Endodermal cell (in vitro differentiated cells): ENCODE data around the gene RNGTT. TPM values are rescaled to one million over a fixed set of nuclear protein-coding genes. Genes with fewer than 3 reads are reported as not detected.

Experiments used
- DNase-seq: peaks from one replicate; pipeline ENCODE4 v3.0.0-alpha.2; 2017
- H3K27ac ChIP-seq: 2 replicates; pipeline ENCODE4 v1.5.1; 2013; ENCODE audit warnings: mild to moderate bottlenecking, low read depth, low read length, moderate library complexity
- H3K27me3 ChIP-seq: 2 replicates; pipeline ENCODE4 v1.6.1; 2013; ENCODE audit warnings: mild to moderate bottlenecking, low read length, moderate library complexity; ENCODE audit not compliant: insufficient read depth, control insufficient read depth, poor library complexity, severe bottlenecking
- H3K36me3 ChIP-seq: 2 replicates; pipeline ENCODE4 v1.7.0; 2013; ENCODE audit warnings: mild to moderate bottlenecking, low read length, moderate library complexity; ENCODE audit not compliant: control insufficient read depth, insufficient read depth
- H3K4me1 ChIP-seq: one replicate; pipeline ENCODE4 v1.7.0; 2013; ENCODE audit warnings: low read length; ENCODE audit not compliant: control insufficient read depth, insufficient read depth
- H3K4me3 ChIP-seq: 2 replicates; pipeline ENCODE4 v1.5.1; 2013; ENCODE audit warnings: mild to moderate bottlenecking, low read length, moderate library complexity
- H3K9ac ChIP-seq: 2 replicates; pipeline ENCODE4 v1.6.1; 2013; ENCODE audit warnings: mild to moderate bottlenecking, low read length, moderate library complexity; ENCODE audit not compliant: poor library complexity, severe bottlenecking; ENCODE audit errors: extremely low read depth
- H3K9me3 ChIP-seq: 2 replicates; pipeline ENCODE4 v1.6.1; 2013; ENCODE audit warnings: mild to moderate bottlenecking, low read length, moderate library complexity; ENCODE audit not compliant: control insufficient read depth
- H3K27ac Mint-ChIP-seq: 2 replicates; pipeline ENCODE4 v1.8.0; 2020; ENCODE audit warnings: mixed read lengths
- H3K27me3 Mint-ChIP-seq: 2 replicates; pipeline ENCODE4 v1.8.0; 2021; ENCODE audit warnings: mild to moderate bottlenecking, mixed read lengths; ENCODE audit not compliant: insufficient read depth
- H3K36me3 Mint-ChIP-seq: 2 replicates; pipeline ENCODE4 v1.8.0; 2020; ENCODE audit warnings: low read depth, mixed read lengths
- H3K4me1 Mint-ChIP-seq: 2 replicates; pipeline ENCODE4 v1.8.0; 2020; ENCODE audit warnings: mixed read lengths
- H3K4me3 Mint-ChIP-seq: 2 replicates; pipeline ENCODE4 v1.8.0; 2020; ENCODE audit warnings: mild to moderate bottlenecking, moderate library complexity, mixed read lengths
- H3K9me3 Mint-ChIP-seq: 2 replicates; pipeline ENCODE4 v1.8.0; 2020; ENCODE audit warnings: mild to moderate bottlenecking, mixed read lengths
- CTCF ChIP-seq: fragments of 200-600 bp; sonication (generic); conservative IDR thresholded peaks from 2 replicates; pipeline ENCODE4 v1.5.0; 2021; ENCODE audit warnings: antibody characterized with exemption, mild to moderate bottlenecking
- WGBS, 2 experiments: methylation state at CpG; one replicate each; pipeline versions ENCODE4 v1.1.5 to v1.1.7; 2013; ENCODE audit warnings: missing lambda C conversion rate in 2 of 2, mixed read lengths in 1 of 2; ENCODE audit not compliant: insufficient coverage in 1 of 2, insufficient read length in 1 of 2; 5-methylcytosine and 5-hydroxymethylcytosine counted together
- total RNA-seq, 2 donors: library from RNA; stranded (reverse); fragmentation: NEBNext Ultra II Directional in 1 of 2; extraction: Animal tissue kit (Norgen Biotek cat#: 25700) in 1 of 2; gene quantifications; 2 replicates in 1 of 2; 3 replicates in 1 of 2; pipeline ENCODE4 v1.2.1, GENCODE V29; 2021

The RNGTT gene
- total RNA-seq, 2 donors from 2014 or later: 21.5 to 28.7 TPM

DNA sequence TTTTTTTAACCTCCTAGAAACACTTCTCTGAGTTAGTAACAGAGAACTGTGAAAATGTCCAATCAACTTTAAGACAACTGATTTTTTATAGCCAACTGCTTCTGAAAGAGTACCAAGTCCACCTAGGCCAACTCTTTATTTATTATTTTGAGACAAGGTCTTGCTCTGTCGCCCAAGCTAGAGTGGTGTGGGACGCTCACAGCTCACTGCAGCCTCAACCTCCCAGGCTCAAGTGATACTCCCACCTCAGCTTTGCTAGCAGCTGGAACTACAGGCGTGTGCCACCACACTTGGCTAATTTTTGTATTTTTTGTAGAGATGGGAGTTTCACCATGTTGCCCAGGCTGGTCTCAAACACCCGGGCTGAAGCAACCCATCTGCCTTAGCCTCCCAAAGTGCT, 331.6 kb downstream of the RNGTT start:
- no peaks in the 10 kb centered on the region for H3K27me3 ChIP-seq
- H3K36me3 ChIP-seq: no peaks in the 10 kb centered on the region
- H3K27ac ChIP-seq: no peak overlapping the region
- no peaks in the 10 kb centered on the region for H3K4me1 ChIP-seq
- H3K9me3 ChIP-seq: no peaks in the 10 kb centered on the region
- no peak overlapping the region for H3K9ac ChIP-seq
- H3K4me3 ChIP-seq: no peak overlapping the region
- Mint-ChIP-seq H3K27ac (no peak overlapping the region), H3K4me1 (peaks cover 14% of the 10 kb centered on the region), H3K27me3 (no peaks in the 10 kb centered on the region), H3K9me3 (no peaks in the 10 kb centered on the region), H3K36me3 (no peaks in the 10 kb centered on the region), H3K4me3 (no peak overlapping the region)
- no peak for DNase-seq
- no peak for TF ChIP-seq CTCF
- 85 to 96% methylated on average over 4 of the region's 4 CpGs for WGBS, 2 experiments

GRCh38 chr6:88629838-88630494, 333.5 kb downstream of the RNGTT start:
- H3K27ac ChIP-seq: no peak overlapping the region
- peak; percentile 83 for DNase-seq
- Mint-ChIP-seq H3K9me3 (no peaks in the 10 kb centered on the region), H3K27ac (no peak overlapping the region), H3K27me3 (no peaks in the 10 kb centered on the region), H3K4me3 (no peak overlapping the region), H3K36me3 (no peaks in the 10 kb centered on the region), H3K4me1 (peaks cover 11% of the 10 kb centered on the region)
- no peaks in the 10 kb centered on the region for H3K36me3 ChIP-seq
- H3K4me3 ChIP-seq: no peak overlapping the region
- no peaks in the 10 kb centered on the region for H3K4me1 ChIP-seq
- no peak overlapping the region for H3K9ac ChIP-seq
- TF ChIP-seq CTCF: peak; percentile 68
- no peaks in the 10 kb centered on the region for H3K9me3 ChIP-seq
- H3K27me3 ChIP-seq: no peaks in the 10 kb centered on the region
- 59 to 64% methylated on average over 2 to 5 of the region's 5 CpGs for WGBS, 2 experiments

GRCh38 chr6:88626460-88626859, 337.0 kb downstream of the RNGTT start:
- Mint-ChIP-seq H3K27ac (no peak overlapping the region), H3K36me3 (no peaks in the 10 kb centered on the region), H3K4me3 (no peak overlapping the region), H3K27me3 (no peaks in the 10 kb centered on the region), H3K4me1 (peaks cover 16% of the 10 kb centered on the region), H3K9me3 (no peaks in the 10 kb centered on the region)
- no peaks in the 10 kb centered on the region for H3K9me3 ChIP-seq
- no peaks in the 10 kb centered on the region for H3K27me3 ChIP-seq
- TF ChIP-seq CTCF: no peak
- no peak overlapping the region for H3K9ac ChIP-seq
- H3K36me3 ChIP-seq: no peaks in the 10 kb centered on the region
- DNase-seq: no peak
- no peak overlapping the region for H3K4me3 ChIP-seq
- WGBS, 2 experiments: 89% methylated on average over 1 of the region's 1 CpG; no CpG with 5 or more reads in 1 of the 2 experiments
- H3K4me1 ChIP-seq: no peaks in the 10 kb centered on the region
- no peak overlapping the region for H3K27ac ChIP-seq
